ENCODE measurements around the gene STAB2. TPM values are rescaled to one million over a fixed set of nuclear protein-coding genes. Genes with fewer than 3 reads are reported as not detected.
A peak's percentile ranks its signal among the peaks of the same experiment; 100 is the strongest.

The STAB2 gene
- total RNA-seq, 1 experiment from 2014 or later = not detected

GRCh38 chr12:103586132-103586531 is 941 bp upstream of the STAB2 start:
- no peak for DNase-seq (ENCODE audit: low read depth)

GRCh38 chr12:103588680-103589079 is 1.6 kb downstream of the STAB2 start:
- DNase-seq (ENCODE audit: low read depth) = no peak

DNA sequence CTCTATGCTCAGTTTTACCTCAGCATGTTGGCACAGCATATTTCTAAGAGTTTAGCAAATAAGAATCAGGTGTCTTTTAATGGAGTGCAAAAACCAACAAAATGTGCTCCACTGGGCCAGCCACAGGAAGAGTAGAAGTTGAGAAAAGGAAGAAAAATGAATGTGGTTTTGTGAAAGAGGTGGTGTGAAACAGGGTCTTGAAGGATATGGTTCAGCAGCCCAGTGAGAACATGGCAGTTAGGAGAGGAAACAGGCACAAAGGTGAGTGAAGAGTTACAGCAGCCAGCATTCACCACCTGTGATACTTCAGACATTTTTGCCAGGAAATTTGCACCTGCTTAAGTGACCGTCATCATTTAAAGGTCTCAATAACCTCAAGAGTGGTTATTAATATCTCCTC is 2.4 kb downstream of the STAB2 start:
- DNase-seq (ENCODE audit: low read depth) = no peak

DNA sequence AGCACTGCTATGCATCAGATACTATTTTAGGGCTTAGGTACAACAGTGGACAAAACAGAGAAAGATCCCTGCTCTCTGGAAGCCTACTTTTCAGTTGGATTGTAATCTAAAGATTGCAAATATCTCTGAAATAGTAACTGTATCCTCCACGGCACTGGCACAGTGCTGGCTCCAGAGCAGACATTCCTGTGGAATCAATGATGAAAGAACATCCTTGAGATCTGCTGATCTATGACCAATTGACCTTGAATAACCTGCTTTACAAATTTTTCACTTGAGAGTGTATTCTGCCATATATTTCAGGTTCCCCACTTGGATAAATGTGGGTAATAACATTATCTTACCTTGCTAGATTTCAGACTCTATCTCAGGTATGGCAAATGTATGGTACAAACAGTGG is 3.2 kb downstream of the STAB2 start:
- DNase-seq (ENCODE audit: low read depth) = no peak

GRCh38 chr12:103596981-103597380 is 9.9 kb downstream of the STAB2 start:
- DNase-seq (ENCODE audit: low read depth) = no peak

DNA sequence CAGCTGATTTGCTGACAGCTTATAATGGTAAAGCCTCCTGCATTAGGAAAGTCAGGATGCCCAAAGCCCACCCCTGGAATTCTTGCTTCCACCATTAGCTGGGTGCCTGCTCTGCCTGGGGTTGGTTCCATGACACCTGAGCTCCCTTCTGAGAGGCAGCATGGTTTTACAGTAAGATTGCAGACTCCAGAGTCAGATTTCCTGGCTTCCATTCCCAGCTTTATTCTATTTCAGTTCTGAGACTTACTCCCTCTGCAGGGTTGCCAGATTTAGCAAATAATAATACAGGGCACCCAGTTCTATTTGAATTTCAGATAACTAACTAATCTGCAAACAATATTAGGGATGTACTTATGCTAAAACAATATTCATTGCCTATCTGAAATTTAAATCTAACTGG is 12.2 kb downstream of the STAB2 start:
- no peak for DNase-seq (ENCODE audit: low read depth)

GRCh38 chr12:103600967-103601728 is 14.1 kb downstream of the STAB2 start:
- no peak for DNase-seq (ENCODE audit: low read depth)

- no peak for DNase-seq (ENCODE audit: low read depth)
Observed at GRCh38 chr12:103620395-103620794, 33.3 kb downstream of the STAB2 start.

DNA sequence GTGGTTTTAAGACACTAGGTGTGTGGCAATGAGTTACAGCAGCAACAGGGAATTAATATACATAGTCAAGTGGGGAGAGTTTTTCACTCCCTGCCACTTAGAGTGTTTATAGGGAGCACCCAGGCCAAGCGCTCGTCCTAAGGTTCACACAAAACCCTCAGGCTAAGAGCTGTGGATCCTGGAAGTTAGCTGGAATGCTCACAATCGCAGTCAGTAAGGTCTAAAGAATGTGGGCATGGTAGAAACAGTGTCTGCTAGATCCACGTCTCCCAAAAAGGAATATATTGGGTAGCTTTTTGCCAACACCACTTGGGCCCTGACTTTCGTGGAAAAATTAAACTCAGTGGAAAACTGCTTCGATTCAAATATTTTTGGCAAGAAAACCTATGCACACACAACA is 36.6 kb downstream of the STAB2 start:
- no peak for DNase-seq (ENCODE audit: low read depth)

DNA sequence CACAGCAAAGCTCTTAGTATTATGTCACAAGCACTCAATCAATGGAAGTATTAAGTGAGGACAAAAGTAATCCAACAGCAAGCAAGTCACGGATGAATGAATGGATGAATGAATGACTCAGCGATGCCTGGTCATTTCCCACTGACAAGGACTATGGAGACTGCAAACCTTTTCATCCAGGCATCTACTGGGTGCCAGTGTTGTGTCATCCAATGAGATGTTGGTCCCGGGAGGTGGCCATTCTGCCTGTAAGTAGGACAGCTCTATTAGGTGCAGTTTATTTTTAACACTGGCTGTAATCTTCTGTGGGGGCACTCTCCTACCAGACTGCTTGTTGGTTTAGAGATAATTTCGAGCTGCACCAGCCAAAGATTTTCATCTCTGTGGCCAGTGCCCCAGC is 39.4 kb downstream of the STAB2 start:
- DNase-seq (ENCODE audit: low read depth) = no peak

- DNase-seq (ENCODE audit: low read depth) = no peak
Observed at GRCh38 chr12:103627189-103627855, 40.2 kb downstream of the STAB2 start.

DNA sequence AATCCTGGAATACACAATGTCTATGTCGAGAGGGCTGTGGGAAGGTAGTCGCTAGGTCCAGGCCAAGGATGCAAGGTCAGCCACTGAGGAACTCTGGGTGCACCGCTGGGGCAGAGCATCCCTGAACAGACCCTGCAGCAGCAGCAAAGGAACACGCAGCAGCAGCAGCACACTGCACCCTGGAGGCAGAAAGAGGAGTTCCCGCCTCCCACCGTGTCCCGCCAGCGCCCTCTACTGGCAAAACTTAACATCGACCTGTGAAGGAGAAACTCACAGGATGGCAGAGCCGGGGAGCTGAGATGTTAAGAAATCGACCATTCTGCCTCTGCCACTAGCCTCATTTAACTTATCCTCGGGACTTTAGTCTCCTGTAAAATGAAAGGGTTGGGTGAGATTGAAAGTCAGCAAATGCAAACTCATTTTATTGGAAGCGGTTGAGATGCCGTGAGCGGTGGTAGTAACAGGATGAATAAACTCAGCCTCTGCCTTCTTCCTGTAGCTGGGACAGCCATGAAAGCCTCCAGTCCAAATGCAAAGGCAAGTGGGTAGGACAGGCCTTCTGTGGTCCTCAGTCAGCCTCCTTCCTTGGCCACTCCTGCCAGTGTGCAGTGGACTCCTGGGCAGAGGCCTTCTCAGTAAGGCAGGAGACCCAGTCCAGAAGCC is 45.6 kb downstream of the STAB2 start:
- peak; percentile 48 for DNase-seq (ENCODE audit: low read depth)

- no peak for DNase-seq (ENCODE audit: low read depth)
Observed at GRCh38 chr12:103634732-103635131, 47.7 kb downstream of the STAB2 start.

- no peak for DNase-seq (ENCODE audit: low read depth)
Observed at GRCh38 chr12:103635419-103635818, 48.3 kb downstream of the STAB2 start.

DNA sequence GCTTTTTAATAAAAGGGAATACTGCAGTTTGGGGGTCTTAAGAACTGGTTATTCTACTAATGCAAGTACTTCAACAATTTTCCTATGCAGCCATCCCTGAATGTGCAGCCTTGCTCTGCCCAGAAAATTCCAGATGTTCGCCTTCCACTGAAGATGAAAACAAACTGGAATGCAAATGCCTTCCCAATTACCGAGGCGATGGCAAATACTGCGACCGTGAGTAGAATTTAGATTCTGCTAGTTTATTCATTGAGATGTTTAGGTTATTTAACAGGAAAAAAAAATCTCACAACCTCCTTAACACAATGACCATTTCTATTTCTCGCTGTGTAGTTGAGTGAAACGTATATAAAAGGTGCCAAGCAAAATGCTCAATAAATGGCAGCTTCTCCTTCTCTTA is 49.9 kb downstream of the STAB2 start:
- DNase-seq (ENCODE audit: low read depth) = no peak

DNA sequence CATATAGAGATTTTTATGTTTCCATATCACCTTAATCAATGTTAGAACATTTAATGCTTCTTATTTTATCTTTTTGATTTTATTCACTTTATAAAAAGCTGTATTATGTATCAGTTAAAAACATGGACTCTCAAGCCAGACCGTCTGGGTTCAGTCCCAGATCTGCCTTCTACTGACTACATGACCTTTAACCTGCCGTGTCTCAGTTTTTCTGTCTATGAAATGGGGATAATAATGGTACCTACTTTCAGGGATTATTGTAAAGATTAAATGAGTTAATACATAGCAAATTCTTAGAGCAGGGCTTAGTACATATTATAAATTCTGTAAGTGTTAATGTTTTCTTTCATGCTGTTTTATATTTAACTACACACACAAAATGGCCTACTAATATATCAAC is 50.4 kb downstream of the STAB2 start:
- DNase-seq (ENCODE audit: low read depth) = no peak

DNA sequence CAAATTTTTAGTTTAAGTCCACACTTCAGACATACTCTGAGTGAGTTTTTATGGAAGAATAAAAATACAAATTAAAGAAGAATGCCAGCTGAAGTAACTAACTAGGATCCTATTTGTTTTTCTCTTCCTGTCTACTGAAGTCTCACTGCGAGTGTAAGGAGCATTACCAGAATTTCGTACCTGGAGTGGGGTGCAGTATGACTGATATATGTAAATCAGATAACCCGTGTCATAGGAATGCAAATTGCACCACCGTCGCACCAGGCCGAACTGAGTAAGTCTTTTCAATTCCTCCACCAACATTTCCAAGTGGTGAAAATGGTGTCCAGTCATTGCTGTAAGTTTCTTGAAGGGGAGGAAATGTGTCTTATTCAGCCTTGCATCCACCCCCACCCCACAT is 52.9 kb downstream of the STAB2 start:
- DNase-seq (ENCODE audit: low read depth) = no peak

DNA sequence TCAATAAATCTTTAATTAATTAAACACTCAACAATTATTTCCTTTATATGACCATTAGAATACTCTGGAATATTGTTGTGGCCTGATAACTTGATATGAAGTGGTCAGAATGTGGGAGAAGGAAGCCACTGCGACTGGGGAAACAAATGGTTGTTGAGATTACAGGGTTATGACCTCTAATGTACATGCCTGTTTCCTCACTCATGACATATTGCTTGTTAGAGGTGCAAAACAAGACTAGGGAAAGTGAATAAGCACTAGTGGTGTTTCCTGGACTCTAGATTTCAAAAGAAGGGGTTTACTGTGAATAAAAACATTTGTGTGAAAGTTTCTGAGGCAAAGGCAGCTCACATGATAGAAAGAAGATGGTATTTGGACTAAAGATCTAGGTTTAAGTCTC is 53.3 kb downstream of the STAB2 start:
- no peak for DNase-seq (ENCODE audit: low read depth)

DNA sequence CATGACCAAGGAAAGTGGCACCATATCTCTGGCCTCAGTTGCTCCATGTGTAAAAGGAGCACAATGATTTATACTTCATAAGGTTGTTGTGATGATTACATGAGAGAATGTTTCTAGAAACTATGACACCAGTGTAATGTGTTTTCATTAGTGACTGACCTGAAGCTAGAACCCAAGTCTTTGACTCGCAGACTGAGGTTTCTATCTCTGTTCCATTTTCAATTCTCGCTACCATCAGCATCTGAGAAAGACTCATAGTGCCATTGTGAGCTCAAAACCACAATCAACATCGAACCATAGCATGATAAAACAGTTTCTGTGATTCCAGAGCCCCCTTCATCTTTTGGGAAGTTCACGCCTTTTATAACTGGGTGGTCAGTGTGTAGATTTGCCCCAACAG is 53.8 kb downstream of the STAB2 start:
- DNase-seq (ENCODE audit: low read depth) = no peak

GRCh38 chr12:103642240-103642864 is 55.3 kb downstream of the STAB2 start:
- DNase-seq (ENCODE audit: low read depth) = no peak

GRCh38 chr12:103645202-103645601 is 58.1 kb downstream of the STAB2 start:
- DNase-seq (ENCODE audit: low read depth) = no peak

DNA sequence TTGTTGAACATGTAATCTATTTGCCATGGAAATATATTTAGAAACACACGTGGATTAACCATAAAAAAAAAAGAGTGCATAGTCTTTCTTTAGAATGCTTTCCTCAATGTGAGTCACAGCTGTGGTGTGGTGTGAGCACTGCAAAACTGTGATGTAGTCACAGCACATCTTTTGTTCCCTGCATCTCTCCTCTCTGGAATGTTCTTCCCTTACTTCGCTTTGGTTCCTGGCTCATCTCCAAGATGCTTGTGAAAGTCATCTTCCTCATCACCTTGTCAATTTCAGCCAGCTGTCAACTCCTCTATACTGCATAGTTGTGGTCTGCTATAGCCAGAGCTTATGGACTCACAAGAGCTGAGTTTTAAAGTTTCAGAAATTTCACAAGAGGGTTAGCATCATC is 60.2 kb downstream of the STAB2 start:
- DNase-seq (ENCODE audit: low read depth) = peak; percentile 84

All from LHCN-M2 (cell line).